Measurements from ENCODE around the gene ROCK2. TPM values are rescaled to one million over a fixed set of nuclear protein-coding genes. Genes with fewer than 3 reads are reported as not detected.

The ROCK2 gene
- total and polyA plus RNA-seq, 9 of the 15 experiments (the other 6 are each of a cell fraction or from before 2014, with no cell fraction given), result 4.9 to 30.6 (median 14.3) TPM

GRCh38 chr2:11131166-11131920 is 213.1 kb downstream of the ROCK2 start (continued):
- no peak for TF ChIP-seq ZNF347 (CRISPR knock-in tag; IDR thresholded peaks at IDR 0.05; ENCODE audit: low read depth)
- TF ChIP-seq PYGO2 (tag; IDR thresholded peaks at IDR 0.05), result no peak

Small RNA genes lying within 50 kb of the gene (small RNA-seq; reads per million reads assigned to genes)
- gene RNU6-1081P, result not detected

Other genes starting within 250 kb of the ROCK2 start
- gene SLC66A3, start 189.2 kb downstream of the ROCK2 start, total RNA-seq (2014; rRNA removed), result 8.0 and 15.7 TPM in 2 replicates
- 9.1 and 9.8 TPM in 2 replicates for gene SLC66A3, start 189.2 kb downstream of the ROCK2 start, total RNA-seq (2014; rRNA removed; fragmentation: Illumina TruSeq; extraction: Trizol)
- 6.6 and 7.6 TPM in 2 replicates for gene SLC66A3, start 189.2 kb downstream of the ROCK2 start, total RNA-seq (2015; rRNA removed; fragmentation: Illumina TruSeq; extraction: Trizol)
- 7.4 and 8.2 TPM in 2 replicates for gene SLC66A3, start 189.2 kb downstream of the ROCK2 start, total RNA-seq (2021)
- gene SLC66A3, start 189.2 kb downstream of the ROCK2 start, polyA plus RNA-seq (2011; rRNA removed), result 29.9 and 30.0 TPM in 2 replicates
- 10.0 and 11.2 TPM in 2 replicates for gene SLC66A3, start 189.2 kb downstream of the ROCK2 start, polyA plus RNA-seq (2014; fragmentation: Illumina TruSeq; extraction: Trizol)
- 1 to 10 TPM; 2.8 to 3.0 TPM for gene SLC66A3, start 189.2 kb downstream of the ROCK2 start, polyA plus RNA-seq (2014; fragmentation: Nextera tagmentation; extraction: Ambion mirVana)
- 13.9 and 15.2 TPM in 2 replicates for gene SLC66A3, start 189.2 kb downstream of the ROCK2 start, polyA plus RNA-seq (2014; rRNA removed)
- 25.1 and 31.8 TPM in 2 replicates for gene E2F6, start 121.5 kb upstream of the ROCK2 start, total RNA-seq (2014; rRNA removed)
- gene E2F6, start 121.5 kb upstream of the ROCK2 start, total RNA-seq (2014; rRNA removed; fragmentation: Illumina TruSeq; extraction: Trizol), result 31.0 and 33.7 TPM in 2 replicates
- gene E2F6, start 121.5 kb upstream of the ROCK2 start, total RNA-seq (2015; rRNA removed; fragmentation: Illumina TruSeq; extraction: Trizol), result 25.0 and 26.1 TPM in 2 replicates
- gene E2F6, start 121.5 kb upstream of the ROCK2 start, total RNA-seq (2021), result 21.9 and 24.2 TPM in 2 replicates
- gene E2F6, start 121.5 kb upstream of the ROCK2 start, polyA plus RNA-seq (2011; rRNA removed), result 21.9 and 33.9 TPM in 2 replicates
- gene E2F6, start 121.5 kb upstream of the ROCK2 start, polyA plus RNA-seq (2014; fragmentation: Illumina TruSeq; extraction: Trizol), result 24.6 and 24.8 TPM in 2 replicates
- gene E2F6, start 121.5 kb upstream of the ROCK2 start, polyA plus RNA-seq (2014; fragmentation: Nextera tagmentation; extraction: Ambion mirVana), result 10 to 100 TPM; 13.6 to 14.0 TPM
- 25.0 and 27.8 TPM in 2 replicates for gene E2F6, start 121.5 kb upstream of the ROCK2 start, polyA plus RNA-seq (2014; rRNA removed)
- 0.65 TPM in 1 of 2 replicates, not detected in the other for gene GREB1, start 189.4 kb upstream of the ROCK2 start, total RNA-seq (2014; rRNA removed)
- 0.44 TPM in 1 of 2 replicates, not detected in the other for gene GREB1, start 189.4 kb upstream of the ROCK2 start, total RNA-seq (2014; rRNA removed; fragmentation: Illumina TruSeq; extraction: Trizol)
- 0.07 and 0.19 TPM in 2 replicates for gene GREB1, start 189.4 kb upstream of the ROCK2 start, total RNA-seq (2015; rRNA removed; fragmentation: Illumina TruSeq; extraction: Trizol)
- 0.42 and 1.3 TPM in 2 replicates for gene GREB1, start 189.4 kb upstream of the ROCK2 start, total RNA-seq (2021)
- gene GREB1, start 189.4 kb upstream of the ROCK2 start, polyA plus RNA-seq (2011; rRNA removed), result 0.07 and 0.22 TPM in 2 replicates
- gene GREB1, start 189.4 kb upstream of the ROCK2 start, polyA plus RNA-seq (2014; fragmentation: Illumina TruSeq; extraction: Trizol), result 0.07 and 0.09 TPM in 2 replicates
- under 1 TPM; 0.04 to 0.11 TPM for gene GREB1, start 189.4 kb upstream of the ROCK2 start, polyA plus RNA-seq (2014; fragmentation: Nextera tagmentation; extraction: Ambion mirVana)
- 0.58 and 0.86 TPM in 2 replicates for gene GREB1, start 189.4 kb upstream of the ROCK2 start, polyA plus RNA-seq (2014; rRNA removed)